Gastroesophageal sphincter (tissue), 3 donors: Measurements from ENCODE around the gene GLI3.

Source experiments
- EP300 ChIP-seq: sonication (generic); formaldehyde crosslinking; IDR thresholded peaks from one replicate; pipeline ENCODE4 v1.6.1; 2017; ENCODE audit warnings: antibody characterized with exemption, mild to moderate bottlenecking
- POLR2A ChIP-seq, 2 donors: fragments of 450-650 bp; IDR thresholded peaks; one replicate each; pipeline ENCODE4 v1.6.1; 2017; ENCODE audit warnings: antibody characterized with exemption in 2 of 2, mild to moderate bottlenecking in 2 of 2, moderate library complexity in 1 of 2
- TF ChIP-seq, protein P1 (sequence below), 4 experiments: fragments of 200-600 bp in 2 of 4; fragments of 450-650 bp in 2 of 4; sonication (generic) in 1 of 4; IDR thresholded peaks; one replicate each; pipeline ENCODE4 v1.5.1; 2017 to 2019; ENCODE audit warnings: antibody characterized with exemption in 4 of 4, mild to moderate bottlenecking in 2 of 4, moderate library complexity in 2 of 4

DNA sequence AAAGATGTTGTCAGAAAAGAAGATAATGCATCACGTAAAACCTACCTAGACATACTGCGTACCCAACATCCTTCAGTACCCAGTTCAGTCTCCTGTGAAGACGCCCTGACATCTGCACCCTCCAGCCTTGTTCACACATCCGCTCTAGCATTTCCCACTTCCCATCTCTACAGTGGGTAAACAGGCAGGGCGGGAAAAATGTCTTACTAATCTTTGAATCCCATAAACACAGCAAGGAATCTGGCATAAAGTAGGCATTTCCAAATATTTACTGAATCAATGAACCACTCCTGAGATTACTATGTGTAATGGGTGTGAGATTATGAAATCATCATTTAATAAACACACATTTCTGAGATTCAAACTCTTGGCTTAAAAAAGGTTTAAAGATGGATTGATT is 132.8 kb downstream of the GLI3 start:
- TF ChIP-seq POLR2A (IDR thresholded peaks at IDR 0.05) (no peak), EP300 (no peak)
- TF ChIP-seq, protein P1, sequence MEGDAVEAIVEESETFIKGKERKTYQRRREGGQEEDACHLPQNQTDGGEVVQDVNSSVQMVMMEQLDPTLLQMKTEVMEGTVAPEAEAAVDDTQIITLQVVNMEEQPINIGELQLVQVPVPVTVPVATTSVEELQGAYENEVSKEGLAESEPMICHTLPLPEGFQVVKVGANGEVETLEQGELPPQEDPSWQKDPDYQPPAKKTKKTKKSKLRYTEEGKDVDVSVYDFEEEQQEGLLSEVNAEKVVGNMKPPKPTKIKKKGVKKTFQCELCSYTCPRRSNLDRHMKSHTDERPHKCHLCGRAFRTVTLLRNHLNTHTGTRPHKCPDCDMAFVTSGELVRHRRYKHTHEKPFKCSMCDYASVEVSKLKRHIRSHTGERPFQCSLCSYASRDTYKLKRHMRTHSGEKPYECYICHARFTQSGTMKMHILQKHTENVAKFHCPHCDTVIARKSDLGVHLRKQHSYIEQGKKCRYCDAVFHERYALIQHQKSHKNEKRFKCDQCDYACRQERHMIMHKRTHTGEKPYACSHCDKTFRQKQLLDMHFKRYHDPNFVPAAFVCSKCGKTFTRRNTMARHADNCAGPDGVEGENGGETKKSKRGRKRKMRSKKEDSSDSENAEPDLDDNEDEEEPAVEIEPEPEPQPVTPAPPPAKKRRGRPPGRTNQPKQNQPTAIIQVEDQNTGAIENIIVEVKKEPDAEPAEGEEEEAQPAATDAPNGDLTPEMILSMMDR (IDR thresholded peaks at IDR 0.05) = no peak
